Measurements from ENCODE around the gene CYB561D2.

The CYB561D2 gene

GRCh38 chr3:50392101-50392715 lies 41.5 kb downstream of the CYB561D2 start:
- no peak for DNase-seq (ENCODE audit: low spot score)

GRCh38 chr3:50393061-50393460 lies 42.4 kb downstream of the CYB561D2 start:
- no peak for DNase-seq (ENCODE audit: low spot score)

GRCh38 chr3:50395070-50395860 lies 44.6 kb downstream of the CYB561D2 start:
- no peak for DNase-seq (ENCODE audit: low spot score)

- DNase-seq (ENCODE audit: low spot score), result peak; percentile 20
Observed at GRCh38 chr3:50396502-50396901, 45.8 kb downstream of the CYB561D2 start.

- DNase-seq (ENCODE audit: low spot score), result no peak
Observed at GRCh38 chr3:50401978-50402595, 51.4 kb downstream of the CYB561D2 start.
